HG02610 (cell line): ENCODE measurements around the gene RADIL.
A peak's percentile ranks its signal among the peaks of the same experiment; 100 is the strongest.
"Not testable (repeated sequence)": the region's sequence is repeated elsewhere in the genome, so short reads cannot be mapped to it uniquely, and the experiment has no call there.

Source experiments
- ATAC-seq: cut with Tn5 transposase; IDR thresholded peaks from one replicate; pipeline ENCODE4 v1.9.1; 2021; ENCODE audit warnings: mild to moderate bottlenecking, moderate library complexity; ENCODE audit not compliant: unreplicated experiment

The RADIL gene, protein sequence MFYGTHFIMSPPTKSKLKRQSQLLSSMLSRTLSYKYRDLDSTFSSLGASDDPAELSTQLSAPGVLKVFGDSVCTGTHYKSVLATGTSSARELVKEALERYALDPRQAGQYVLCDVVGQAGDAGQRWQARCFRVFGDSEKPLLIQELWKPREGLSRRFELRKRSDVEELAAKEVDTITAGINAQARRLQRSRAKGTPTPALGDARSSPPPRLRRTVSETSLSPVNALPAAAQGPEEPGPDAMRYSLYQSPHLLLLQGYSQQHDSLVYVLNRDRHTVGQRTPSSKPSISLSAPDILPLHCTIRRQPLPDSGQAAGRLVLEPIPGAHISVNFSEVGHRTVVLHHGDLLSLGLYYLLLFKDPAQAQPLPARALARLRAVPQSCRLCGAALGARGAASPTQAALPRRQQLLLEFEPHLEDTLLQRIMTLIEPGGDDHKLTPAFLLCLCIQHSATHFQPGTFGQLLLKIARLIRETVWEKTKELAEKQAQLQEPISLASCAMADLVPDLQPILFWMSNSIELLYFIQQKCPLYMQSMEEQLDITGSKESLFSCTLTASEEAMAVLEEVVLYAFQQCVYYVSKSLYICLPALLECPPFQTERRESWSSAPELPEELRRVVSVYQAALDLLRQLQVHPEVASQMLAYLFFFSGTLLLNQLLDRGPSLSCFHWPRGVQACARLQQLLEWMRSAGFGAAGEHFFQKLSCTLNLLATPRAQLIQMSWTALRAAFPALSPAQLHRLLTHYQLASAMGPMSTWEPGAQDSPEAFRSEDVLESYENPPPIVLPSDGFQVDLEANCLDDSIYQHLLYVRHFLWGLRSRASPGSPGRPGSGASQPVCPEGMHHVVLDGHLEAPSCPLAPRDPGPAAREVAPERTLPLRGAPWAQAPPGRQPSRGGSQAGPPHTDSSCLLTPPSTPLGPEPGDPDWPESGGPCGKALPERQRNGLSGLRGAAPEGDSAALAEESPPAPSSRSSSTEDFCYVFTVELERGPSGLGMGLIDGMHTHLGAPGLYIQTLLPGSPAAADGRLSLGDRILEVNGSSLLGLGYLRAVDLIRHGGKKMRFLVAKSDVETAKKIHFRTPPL

GRCh38 chr7:4883372-4884144 lies at the start of gene RADIL:
TSS of gene RADIL (minus strand) at chr7:4883716. CDS start at chr7:4878139, 5,577 bp downstream.
- peak; percentile 58 for ATAC-seq

- no peak for ATAC-seq
Observed at GRCh38 chr7:4931943-4932342, 48.4 kb upstream of the RADIL start.

DNA sequence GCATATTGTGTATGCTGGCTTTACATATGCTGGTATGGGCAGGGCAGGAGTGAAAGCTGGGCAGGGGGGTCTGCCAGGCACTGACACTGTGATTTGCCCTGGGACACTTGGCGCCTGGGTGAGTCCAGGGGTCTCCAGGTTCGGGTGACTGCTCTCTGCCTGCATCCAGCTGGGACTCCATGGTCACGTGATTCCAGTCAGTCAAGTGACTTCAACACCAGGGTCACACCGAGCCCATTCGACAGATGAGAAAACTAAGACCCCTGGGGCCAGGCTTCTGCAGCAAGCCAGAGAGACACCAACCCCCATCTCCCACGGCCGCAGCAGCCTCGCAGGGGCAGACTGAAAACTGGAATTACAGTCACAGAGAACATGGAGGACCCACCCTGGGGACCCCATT lies 45.5 kb upstream of the RADIL start:
- ATAC-seq: no peak

DNA sequence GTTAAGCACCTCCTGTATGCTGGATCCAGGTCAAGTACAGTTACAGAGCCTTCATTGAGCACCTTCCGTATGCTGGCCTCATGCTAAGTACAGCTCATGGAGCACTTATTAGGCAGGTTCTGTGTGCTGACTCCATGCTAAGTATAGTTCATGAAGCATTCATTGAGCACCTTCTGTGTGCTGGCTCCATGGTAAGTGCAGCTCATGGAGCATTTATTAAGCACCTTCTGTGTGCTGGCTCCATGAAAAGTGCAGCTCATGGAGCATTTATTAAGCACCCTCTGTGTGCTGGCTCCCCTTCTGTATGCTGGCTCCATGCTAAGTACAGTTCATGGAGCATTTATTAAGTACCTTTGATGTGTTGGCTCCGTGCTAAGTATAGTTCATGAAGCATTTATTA lies 44.9 kb upstream of the RADIL start:
- no peak for ATAC-seq

- no peak for ATAC-seq
Observed at GRCh38 chr7:4919969-4920766, 36.7 kb upstream of the RADIL start.

GRCh38 chr7:4916113-4916512 lies 32.6 kb upstream of the RADIL start:
- ATAC-seq: no peak

DNA sequence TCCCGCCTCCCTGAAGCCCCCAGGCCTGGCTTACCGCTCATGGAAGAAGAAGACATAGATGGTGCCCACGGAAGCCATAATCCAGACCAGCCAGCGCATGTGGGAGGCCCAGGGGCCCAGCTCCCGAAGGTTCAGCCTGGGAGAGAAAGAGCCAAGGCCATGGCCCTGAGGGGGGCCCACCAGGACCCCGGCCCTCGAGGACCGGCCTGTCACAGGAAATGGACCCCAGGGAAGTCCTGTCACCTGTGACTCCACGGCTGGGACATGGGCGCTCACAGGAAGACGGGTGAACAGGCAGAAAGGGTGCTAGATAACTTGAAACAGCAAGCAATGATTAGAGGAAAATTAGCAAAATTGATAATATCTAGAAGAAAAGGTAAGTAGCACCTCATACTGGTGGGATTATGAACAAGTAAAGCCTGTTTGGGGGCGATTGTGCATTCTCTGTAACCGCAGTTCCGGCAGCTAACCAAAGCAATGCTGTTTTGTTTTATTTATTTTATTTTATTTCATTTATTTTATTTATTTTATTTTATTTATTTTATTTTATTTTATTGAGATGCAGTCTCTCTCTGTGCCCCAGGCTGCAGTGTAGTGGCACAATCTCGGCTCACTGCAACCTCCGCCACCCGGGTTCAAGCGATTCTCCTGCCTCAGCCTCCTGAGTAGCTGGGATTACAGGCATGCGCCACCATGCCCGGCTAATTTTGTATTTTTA lies 27.8 kb upstream of the RADIL start:
- ATAC-seq: no peak

DNA sequence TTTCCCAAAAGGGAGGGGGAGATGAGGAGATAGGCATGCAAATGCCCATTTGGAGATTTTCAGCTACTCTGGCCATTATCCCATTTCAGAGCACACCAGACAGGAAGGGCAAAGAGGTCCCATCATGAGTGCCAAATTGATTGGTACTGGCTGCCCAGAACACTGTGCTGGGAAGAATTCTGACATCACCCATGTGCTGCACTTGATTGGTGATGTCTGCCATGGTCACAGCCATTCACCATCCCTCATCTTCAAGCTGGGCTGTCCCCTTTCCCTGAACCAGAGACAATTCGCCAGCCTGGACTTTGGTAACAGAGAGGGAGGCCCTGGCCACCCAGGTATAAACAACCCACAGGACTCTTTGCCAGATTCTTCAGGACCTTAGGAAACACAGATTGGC lies 23.2 kb upstream of the RADIL start:
- no peak for ATAC-seq

DNA sequence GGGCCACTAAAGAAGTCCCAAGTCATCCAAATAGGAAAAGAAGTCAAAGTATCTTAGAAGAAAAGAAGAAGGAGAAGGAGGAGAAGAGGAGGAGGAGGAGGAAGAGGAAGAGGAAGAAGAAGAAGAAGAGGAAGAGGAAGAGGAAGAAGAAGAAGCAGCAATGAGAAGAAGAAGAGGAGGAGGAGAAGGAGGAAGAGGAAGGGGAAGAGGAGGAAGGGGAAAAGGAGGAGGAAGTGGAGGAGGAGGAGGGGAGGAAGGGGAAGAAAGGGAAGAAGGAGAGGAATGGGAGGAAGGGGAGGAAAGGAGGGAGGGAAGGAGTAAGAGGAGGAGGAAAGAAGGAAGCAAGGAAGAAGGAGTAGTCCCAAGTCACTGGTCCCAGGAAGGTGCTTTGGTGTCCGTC lies 21.7 kb upstream of the RADIL start:
- no peak for ATAC-seq

GRCh38 chr7:4904346-4904745 lies 20.8 kb upstream of the RADIL start:
- ATAC-seq: no peak

DNA sequence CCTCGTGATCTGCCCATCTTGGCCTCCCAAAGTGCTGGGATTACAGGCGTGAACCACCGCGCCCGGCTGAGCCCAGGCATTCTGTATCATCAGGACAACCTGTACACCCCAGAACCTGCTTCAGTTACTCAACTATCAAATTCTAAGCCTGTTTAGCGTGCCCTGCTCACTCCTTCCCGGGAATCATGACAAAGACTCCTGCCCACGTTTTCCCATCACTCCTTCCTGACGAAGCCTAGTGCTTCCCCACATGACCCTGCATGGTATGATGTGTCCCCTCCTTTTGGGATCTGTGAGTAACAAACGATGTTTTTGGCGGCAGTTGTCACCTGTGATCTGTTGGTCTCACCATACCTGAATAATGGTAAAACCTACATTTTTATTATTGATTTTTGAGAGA lies 12.2 kb upstream of the RADIL start:
- no peak for ATAC-seq

DNA sequence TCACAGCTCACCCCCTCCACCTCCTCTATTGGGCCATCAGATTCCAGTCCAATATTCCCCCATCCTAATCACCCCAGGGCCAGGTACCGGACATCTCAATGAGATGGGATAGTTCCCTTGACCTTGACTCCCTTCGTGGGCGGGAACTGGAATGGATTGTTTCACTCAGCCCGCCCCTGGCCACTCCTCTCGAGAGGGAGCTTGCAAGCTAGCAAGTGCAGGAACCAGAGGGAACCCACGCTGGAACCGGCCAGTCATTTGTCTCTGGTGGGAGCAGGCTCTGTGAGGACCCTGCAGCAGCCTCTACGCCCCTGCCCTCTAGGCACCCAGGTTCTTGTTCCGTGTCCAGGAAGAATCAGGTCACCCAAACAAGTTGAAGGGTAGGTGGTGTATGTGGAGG lies 11.0 kb upstream of the RADIL start:
- ATAC-seq: no peak

- no peak for ATAC-seq
Observed at GRCh38 chr7:4893929-4894475, 10.5 kb upstream of the RADIL start.

- not testable (repeated sequence) for ATAC-seq
Observed at GRCh38 chr7:4893188-4893587, 9.7 kb upstream of the RADIL start.

- not testable (repeated sequence) for ATAC-seq
Observed at GRCh38 chr7:4891522-4891921, 8.0 kb upstream of the RADIL start.

DNA sequence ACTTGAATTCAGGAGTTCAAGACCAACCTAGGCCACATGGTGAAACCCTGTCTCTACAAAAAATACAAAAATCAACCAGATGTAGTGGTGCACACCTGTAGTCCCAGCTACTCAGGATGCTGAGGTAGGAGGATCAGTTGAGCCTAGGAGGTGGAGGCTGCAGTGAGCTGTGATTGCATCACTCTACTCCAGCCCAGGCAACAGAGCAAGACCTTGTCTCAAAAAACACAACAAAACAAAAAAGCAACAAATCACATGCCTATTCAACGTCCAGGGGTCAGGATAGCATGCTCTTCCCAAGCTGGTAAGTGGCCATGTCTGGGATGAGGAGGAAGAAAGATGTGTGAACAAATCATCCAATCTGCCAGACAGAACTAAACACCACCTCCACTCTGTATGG lies 6.2 kb upstream of the RADIL start:
- no peak for ATAC-seq

- ATAC-seq: no peak
Observed at GRCh38 chr7:4888161-4888560, 4.6 kb upstream of the RADIL start.

GRCh38 chr7:4886671-4887070 lies 3.2 kb upstream of the RADIL start:
- no peak for ATAC-seq

DNA sequence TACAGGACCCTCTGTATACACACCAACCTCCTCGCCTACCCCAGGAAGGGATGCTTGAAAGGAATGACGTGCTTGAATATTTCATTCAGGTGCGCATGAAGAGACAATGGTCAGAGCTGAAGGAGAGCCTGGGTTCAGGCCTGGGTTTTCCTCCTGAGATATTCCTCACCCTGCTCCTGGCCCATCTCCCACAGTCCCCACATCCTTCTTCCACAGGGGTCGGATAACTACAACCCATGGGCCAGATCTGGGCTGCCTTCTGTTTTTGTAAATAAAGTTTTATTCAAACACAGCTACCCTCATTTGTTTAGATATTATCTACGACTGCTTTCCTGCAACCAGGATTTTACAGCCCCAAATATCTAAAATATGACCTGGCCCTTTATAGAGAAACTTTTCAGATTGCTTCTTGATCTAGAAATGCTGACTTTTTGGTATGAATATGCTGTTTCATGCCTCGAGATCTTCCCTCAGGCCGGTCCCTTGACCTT lies 1.8 kb upstream of the RADIL start:
- ATAC-seq: no peak
